Activated CD4-positive, alpha-beta T cell treated with anti-CD3 and anti-CD28 coated beads, Interleukin-2, amount 50 U/mL, for 16 hours (primary cell): Measurements from ENCODE around the gene RNF25.

Experiments
- DNase-seq: peaks from one replicate; pipeline ENCODE4 v3.0.0-alpha.2; 2020

Gene RNF25

GRCh38 chr2:218671654-218672566 is at the start of gene RNF25, which contains the start of gene STK36:
Gene RNF25, minus strand, starts transcription at chr2:218672002. Its CDS starts 32 bp downstream, at chr2:218671970.
Gene STK36, plus strand, starts transcription at chr2:218672086. Its CDS starts 744 bp downstream, at chr2:218672830.
- peak; percentile 91 for DNase-seq

- no peak for DNase-seq
Observed at GRCh38 chr2:218721488-218721887, 49.7 kb upstream of the RNF25 start.

GRCh38 chr2:218720048-218721041 is 48.5 kb upstream of the RNF25 start:
- DNase-seq: no peak

GRCh38 chr2:218719457-218719856 is 47.7 kb upstream of the RNF25 start:
- DNase-seq: no peak

GRCh38 chr2:218718058-218718457 is 46.3 kb upstream of the RNF25 start:
- DNase-seq: no peak

- no peak for DNase-seq
Observed at GRCh38 chr2:218717262-218717661, 45.5 kb upstream of the RNF25 start.

- DNase-seq: no peak
Observed at GRCh38 chr2:218716070-218716469, 44.3 kb upstream of the RNF25 start.

GRCh38 chr2:218713922-218714321 is 42.1 kb upstream of the RNF25 start:
- no peak for DNase-seq

GRCh38 chr2:218711550-218711929 is 39.7 kb upstream of the RNF25 start:
- no peak for DNase-seq

GRCh38 chr2:218710687-218711549 is 39.1 kb upstream of the RNF25 start, which contains the start of gene TTLL4:
Gene TTLL4, plus strand, starts transcription at chr2:218710835. Its CDS starts 26,842 bp downstream, at chr2:218737677.
- DNase-seq: peak; percentile 98

GRCh38 chr2:218710334-218710686 is 38.5 kb upstream of the RNF25 start:
- DNase-seq: no peak

- DNase-seq: no peak
Observed at GRCh38 chr2:218709908-218710307, 38.1 kb upstream of the RNF25 start.

- DNase-seq: peak; percentile 72
Observed at GRCh38 chr2:218708086-218708485, 36.3 kb upstream of the RNF25 start.

- no peak for DNase-seq
Observed at GRCh38 chr2:218703341-218703740, 31.5 kb upstream of the RNF25 start.

GRCh38 chr2:218701806-218702205 is 30.0 kb upstream of the RNF25 start:
- no peak for DNase-seq

- DNase-seq: no peak
Observed at GRCh38 chr2:218698885-218699284, 27.1 kb upstream of the RNF25 start.

GRCh38 chr2:218694405-218695145 is 22.8 kb upstream of the RNF25 start:
- DNase-seq: no peak

- DNase-seq: no peak
Observed at GRCh38 chr2:218691234-218691633, 19.4 kb upstream of the RNF25 start.

GRCh38 chr2:218687400-218688060 is 15.7 kb upstream of the RNF25 start:
- DNase-seq: peak; percentile 37

GRCh38 chr2:218680061-218680460 is 8.3 kb upstream of the RNF25 start:
- no peak for DNase-seq

GRCh38 chr2:218679119-218679518 is 7.3 kb upstream of the RNF25 start:
- DNase-seq: no peak
